Loucy (cell line): Measurements from ENCODE around the gene SCRN1.

Experiments
- EZH2phosphoT487 ChIP-seq: fragments of 200-600 bp; IDR thresholded peaks from 2 replicates; pipeline ENCODE4 v1.6.1; 2018; ENCODE audit warnings: antibody characterized with exemption, mild to moderate bottlenecking, moderate library complexity, borderline replicate concordance
- TF ChIP-seq, protein P1 (sequence below): fragments of 200-600 bp; sonication (generic); conservative IDR thresholded peaks from 2 replicates; pipeline ENCODE4 v1.5.1; 2014; ENCODE audit warnings: mild to moderate bottlenecking, antibody characterized with exemption, low read length

DNA sequence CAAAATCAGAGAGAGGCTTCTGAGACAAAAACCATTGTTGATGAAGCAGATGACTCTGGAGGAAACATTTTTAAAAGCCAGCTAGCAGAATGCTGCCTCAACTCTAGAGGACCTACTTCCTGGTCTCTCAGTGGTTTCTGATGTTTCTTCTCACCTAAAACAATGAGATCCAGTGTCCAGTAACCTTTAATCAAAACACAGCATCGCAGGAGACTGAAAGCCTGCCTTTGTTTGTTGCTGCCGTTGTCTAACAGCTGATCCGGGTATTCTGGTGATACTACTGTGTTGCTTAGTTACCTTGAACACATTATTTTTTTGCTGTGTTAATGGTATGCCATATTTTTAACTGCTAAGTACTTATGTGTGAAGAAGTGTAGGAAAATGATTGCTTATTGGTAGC, 112.4 kb downstream of the SCRN1 start:
- TF ChIP-seq, protein P1, sequence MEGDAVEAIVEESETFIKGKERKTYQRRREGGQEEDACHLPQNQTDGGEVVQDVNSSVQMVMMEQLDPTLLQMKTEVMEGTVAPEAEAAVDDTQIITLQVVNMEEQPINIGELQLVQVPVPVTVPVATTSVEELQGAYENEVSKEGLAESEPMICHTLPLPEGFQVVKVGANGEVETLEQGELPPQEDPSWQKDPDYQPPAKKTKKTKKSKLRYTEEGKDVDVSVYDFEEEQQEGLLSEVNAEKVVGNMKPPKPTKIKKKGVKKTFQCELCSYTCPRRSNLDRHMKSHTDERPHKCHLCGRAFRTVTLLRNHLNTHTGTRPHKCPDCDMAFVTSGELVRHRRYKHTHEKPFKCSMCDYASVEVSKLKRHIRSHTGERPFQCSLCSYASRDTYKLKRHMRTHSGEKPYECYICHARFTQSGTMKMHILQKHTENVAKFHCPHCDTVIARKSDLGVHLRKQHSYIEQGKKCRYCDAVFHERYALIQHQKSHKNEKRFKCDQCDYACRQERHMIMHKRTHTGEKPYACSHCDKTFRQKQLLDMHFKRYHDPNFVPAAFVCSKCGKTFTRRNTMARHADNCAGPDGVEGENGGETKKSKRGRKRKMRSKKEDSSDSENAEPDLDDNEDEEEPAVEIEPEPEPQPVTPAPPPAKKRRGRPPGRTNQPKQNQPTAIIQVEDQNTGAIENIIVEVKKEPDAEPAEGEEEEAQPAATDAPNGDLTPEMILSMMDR = no peak
- no peak for TF ChIP-seq EZH2phosphoT487
